Neural crest cell (in vitro differentiated cells): ENCODE results near the gene RBM19. TPM values are rescaled to one million over a fixed set of nuclear protein-coding genes. Genes with fewer than 3 reads are reported as not detected.

Experiments
- DNase-seq: peaks from one replicate; pipeline ENCODE4 v3.0.0; 2021; ENCODE audit warnings: low read depth, mixed read lengths, low spot score
- H3K27ac Mint-ChIP-seq: one replicate; pipeline ENCODE4 v1.8.0; 2021; ENCODE audit warnings: mild to moderate bottlenecking, mixed read lengths; ENCODE audit not compliant: unreplicated experiment
- H3K27me3 Mint-ChIP-seq: 2 replicates; pipeline ENCODE4 v1.8.0; 2021; ENCODE audit warnings: low read depth, mild to moderate bottlenecking, mixed read lengths
- H3K36me3 Mint-ChIP-seq: 2 replicates; pipeline ENCODE4 v1.8.0; 2021; ENCODE audit warnings: low read depth, mild to moderate bottlenecking, mixed read lengths
- H3K4me1 Mint-ChIP-seq: 2 replicates; pipeline ENCODE4 v1.8.0; 2021; ENCODE audit warnings: mixed read lengths
- H3K4me3 Mint-ChIP-seq: one replicate; pipeline ENCODE4 v1.8.0; 2021; ENCODE audit warnings: mild to moderate bottlenecking, mixed read lengths
- H3K9me3 Mint-ChIP-seq: 2 replicates; pipeline ENCODE4 v1.8.0; 2021; ENCODE audit warnings: mixed read lengths
- CTCF ChIP-seq: fragments of 200-600 bp; sonication (generic); conservative IDR thresholded peaks from 2 replicates; pipeline ENCODE4 v1.5.0; 2021; ENCODE audit warnings: antibody characterized with exemption, mild to moderate bottlenecking
- total RNA-seq: library from RNA; stranded (reverse); gene quantifications from 2 replicates; pipeline ENCODE4 v1.2.1, GENCODE V29; 2021

The RBM19 gene
- total RNA-seq, 1 donor from 2014 or later, result 42.6 TPM

GRCh38 chr12:113887906-113888305 is 78.2 kb downstream of the RBM19 start:
- Mint-ChIP-seq H3K27me3 (no peaks in the 10 kb centered on the region), H3K27ac (no peak overlapping the region), H3K4me1 (peaks cover 26% of the 10 kb centered on the region), H3K36me3 (peaks cover 11% of the 10 kb centered on the region), H3K9me3 (peaks cover 3% of the 10 kb centered on the region), H3K4me3 (no peak overlapping the region)
- TF ChIP-seq CTCF, result no peak
- no peak for DNase-seq

GRCh38 chr12:113886721-113887120 is 79.4 kb downstream of the RBM19 start:
- H3K9me3 Mint-ChIP-seq, result peaks cover 3% of the 10 kb centered on the region
- H3K36me3 Mint-ChIP-seq, result peaks cover 11% of the 10 kb centered on the region
- H3K27ac Mint-ChIP-seq, result no peak overlapping the region
- no peak for DNase-seq
- TF ChIP-seq CTCF, result no peak
- H3K4me1 Mint-ChIP-seq, result peaks cover 16% of the 10 kb centered on the region
- H3K27me3 Mint-ChIP-seq, result no peaks in the 10 kb centered on the region
- no peak overlapping the region for H3K4me3 Mint-ChIP-seq

GRCh38 chr12:113884392-113884791 is 81.7 kb downstream of the RBM19 start:
- Mint-ChIP-seq H3K9me3 (peaks cover 3% of the 10 kb centered on the region), H3K27me3 (no peaks in the 10 kb centered on the region)

GRCh38 chr12:113882690-113883089 is 83.4 kb downstream of the RBM19 start:
- Mint-ChIP-seq H3K27ac (no peak overlapping the region), H3K9me3 (peaks cover 3% of the 10 kb centered on the region), H3K36me3 (peaks cover 9% of the 10 kb centered on the region), H3K4me3 (no peak overlapping the region), H3K4me1 (no peaks in the 10 kb centered on the region), H3K27me3 (no peaks in the 10 kb centered on the region)
- no peak for DNase-seq
- TF ChIP-seq CTCF, result no peak

More at GRCh38 chr12:113884392-113884791, 81.7 kb downstream of the RBM19 start:
- no peak for TF ChIP-seq CTCF
- no peak for DNase-seq
- no peak overlapping the region for H3K4me3 Mint-ChIP-seq
- H3K27ac Mint-ChIP-seq, result no peak overlapping the region
- H3K4me1 Mint-ChIP-seq, result peaks cover 5% of the 10 kb centered on the region
- peaks cover 11% of the 10 kb centered on the region for H3K36me3 Mint-ChIP-seq

GRCh38 chr12:113880988-113881962 is 84.8 kb downstream of the RBM19 start:
- Mint-ChIP-seq H3K36me3 (peaks cover 13% of the 10 kb centered on the region), H3K27me3 (no peaks in the 10 kb centered on the region), H3K27ac (no peak overlapping the region), H3K4me3 (no peak overlapping the region), H3K9me3 (peaks cover 3% of the 10 kb centered on the region), H3K4me1 (no peaks in the 10 kb centered on the region)
- no peak for TF ChIP-seq CTCF
- DNase-seq, result no peak
